Motor neuron (in vitro differentiated cells): ENCODE results near the gene GRIK4. TPM values are rescaled to one million over a fixed set of nuclear protein-coding genes. Genes with fewer than 3 reads are reported as not detected.
A peak's percentile ranks its signal among the peaks of the same experiment; 100 is the strongest.

ENCODE experiments used
- ATAC-seq, 8 experiments: fragments of 200-7000 bp; cut with Tn5 transposase; replicated peaks in 6 of 8; 2 replicates each; pipeline ENCODE4 v1.8.0; 2021; ENCODE audit warnings: mild to moderate bottlenecking in 8 of 8, moderate library complexity in 8 of 8
- H3K27ac ChIP-seq, 2 donors: fragments of 250-450 bp; sonication (Bioruptor Pico); 2 replicates each; pipeline ENCODE4 v1.9.0; 2021; ENCODE audit warnings: antibody characterized with exemption in 2 of 2, mild to moderate bottlenecking in 2 of 2, moderate library complexity in 1 of 2
- H3K4me1 ChIP-seq, 2 donors: fragments of 250-450 bp; sonication (Bioruptor Pico); replicated peaks in 1 of 2; 2 replicates each; pipeline ENCODE4 v1.6.1; 2021; ENCODE audit warnings: antibody characterized with exemption in 2 of 2, mild to moderate bottlenecking in 2 of 2, moderate library complexity in 1 of 2
- H3K4me3 ChIP-seq, 5 donors: fragments of 250-450 bp; sonication (Bioruptor Pico); 2 replicates each; pipeline ENCODE4 v1.9.0; 2021; ENCODE audit warnings: antibody characterized with exemption in 5 of 5, mild to moderate bottlenecking in 5 of 5, moderate library complexity in 4 of 5
- WGBS, 10 experiments: fragments of 450-650 bp; shearing (Covaris generic); methylation state at CpG; one replicate each; pipeline ENCODE4 v1.0.0; 2022; 5-methylcytosine and 5-hydroxymethylcytosine counted together
- in situ Hi-C, 9 experiments: fragments of 400-800 bp; cut with MboI; loops; one replicate each; pipeline ENCODE4 v1.15.0; 2021; ENCODE audit warnings: low sequenced_read_pairs in 9 of 9, low pct_unique_long_range_greater_than_20kb in 2 of 9; ENCODE audit not compliant: unreplicated experiment in 9 of 9
- total RNA-seq, 8 experiments: library from RNA; unstranded; fragments of 300-600 nt; gene quantifications; 2 replicates each; pipeline versions ENCODE4 v1.2.3 to v1.2.4, GENCODE V29; 2022

GRIK4 gene
- total RNA-seq, 8 experiments from 2014 or later: 0.75 to 11.1 (median 1.7) TPM

DNA sequence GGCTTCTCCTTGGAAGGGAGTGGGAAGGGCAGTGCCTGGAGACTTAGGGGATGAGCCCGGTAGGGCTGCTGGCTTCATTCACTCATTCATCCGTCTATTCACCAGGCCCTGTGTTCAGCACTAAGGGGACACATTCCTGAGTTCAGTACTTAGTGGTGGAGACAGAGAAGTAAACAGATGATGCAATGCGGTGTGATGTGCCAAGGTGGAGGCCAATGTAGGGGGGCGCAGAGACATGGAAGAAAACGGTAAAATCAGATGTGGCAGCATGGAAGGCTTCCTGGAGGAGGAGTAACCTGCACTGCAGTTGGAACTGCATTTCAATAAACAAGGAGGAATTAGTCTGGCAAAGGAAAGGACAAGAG lies 21.3 kb downstream of the GRIK4 start:
- in situ Hi-C loops: no loop called here
- Histone ChIP-seq H3K4me3 (no peak overlapping the region), H3K4me1 (peaks cover 9 to 15% of the 10 kb centered on the region in 2 donors), H3K27ac (no peak overlapping the region)
- ATAC-seq: peak in 7 of 8 experiments; percentile 11 to 72 (median 64)
- WGBS, 10 experiments: 0 to 100% (median 62%) methylated on average over 1 to 4 of the region's 5 CpGs; no CpG with 5 or more reads in 1 of the 10 experiments

DNA sequence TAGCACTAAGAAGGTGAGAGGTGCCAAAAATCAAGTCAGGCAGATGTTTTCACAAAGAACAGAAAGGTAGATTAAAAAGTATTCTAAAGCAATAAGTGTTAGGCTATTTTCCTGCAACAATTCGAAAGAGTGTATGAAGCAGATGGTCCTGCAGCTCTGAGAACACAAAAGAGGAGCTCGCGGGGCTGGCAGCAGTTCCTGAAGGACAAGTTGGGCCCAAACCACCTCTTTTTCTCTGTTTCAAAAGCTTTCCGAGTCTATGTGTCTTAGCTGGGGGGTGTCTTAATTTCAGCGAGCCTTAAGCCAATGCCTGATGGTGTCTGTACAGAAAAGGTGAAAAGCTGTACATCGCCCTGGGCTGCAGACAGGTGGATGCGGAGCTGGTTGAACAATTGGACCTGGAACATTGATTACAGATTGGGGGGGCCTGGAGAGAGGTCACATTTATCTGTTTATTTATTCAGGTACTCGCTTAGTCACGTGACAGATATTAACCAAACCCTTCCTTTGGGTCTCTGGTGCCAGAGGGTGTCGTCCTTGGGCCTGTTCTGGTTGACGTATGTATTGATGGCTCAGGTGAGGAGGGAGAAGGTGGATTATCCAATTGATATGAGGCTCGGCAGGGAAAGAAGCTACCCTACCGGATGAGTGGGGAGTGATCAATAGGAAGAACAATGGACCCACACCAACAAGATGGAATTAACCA lies 24.7 kb downstream of the GRIK4 start:
- WGBS, 10 experiments: 52 to 100% (median 88%) methylated on average over 1 to 11 of the region's 13 CpGs
- in situ Hi-C loops: no loop called here
- H3K27ac ChIP-seq: no peak overlapping the region
- H3K4me3 ChIP-seq: no peak overlapping the region
- ATAC-seq: no peak
- H3K4me1 ChIP-seq: peaks cover 12 to 17% of the 10 kb centered on the region in 2 donors

DNA sequence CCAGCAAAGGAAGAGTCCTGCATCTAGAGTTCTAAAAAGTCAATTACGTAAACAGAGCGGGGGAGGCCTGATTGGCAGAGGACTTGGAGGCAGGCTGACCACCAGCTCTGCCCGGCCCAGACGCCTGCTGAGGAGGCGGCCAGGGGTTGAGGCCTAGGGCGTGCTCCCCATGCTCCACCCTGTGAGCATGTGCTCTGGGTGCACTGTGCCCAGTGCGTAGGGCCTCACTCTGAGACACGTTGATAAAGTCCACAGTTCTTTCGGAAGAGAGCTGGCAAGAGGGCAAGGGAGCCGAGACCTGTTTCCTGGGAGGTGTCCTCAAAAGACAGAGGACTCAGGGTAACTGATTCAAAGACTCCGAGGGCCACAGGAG lies 25.2 kb downstream of the GRIK4 start:
- Histone ChIP-seq H3K4me3 (no peak overlapping the region), H3K27ac (no peak overlapping the region), H3K4me1 (peaks cover 12 to 15% of the 10 kb centered on the region in 2 donors)
- no peak for ATAC-seq
- WGBS, 10 experiments: 62 to 100% (median 84%) methylated on average over 1 to 4 of the region's 11 CpGs; no CpG with 5 or more reads in 2 of the 10 experiments
- in situ Hi-C loops: no loop called here

DNA sequence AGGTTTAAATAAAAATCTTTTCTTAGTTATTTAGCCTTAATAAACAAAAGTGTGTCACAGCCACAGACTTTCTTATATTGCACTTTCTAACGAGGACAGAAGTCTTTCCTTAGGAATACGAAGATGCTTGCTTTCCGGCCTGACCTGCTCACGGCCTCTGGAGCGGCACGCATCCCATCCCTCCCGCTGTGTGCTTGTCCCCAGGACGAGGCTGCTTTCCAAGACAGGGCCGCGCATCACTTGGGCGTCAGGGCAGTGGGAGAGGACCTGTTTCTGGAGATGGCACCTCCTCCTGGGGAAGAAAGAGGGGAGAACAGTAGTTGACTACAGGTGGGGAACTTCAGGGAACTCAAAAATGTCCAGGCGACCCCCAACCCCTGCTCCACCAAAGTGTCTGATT lies 26.4 kb downstream of the GRIK4 start:
- 40 to 84% (median 63%) methylated on average over 1 to 11 of the region's 12 CpGs; no CpG with 5 or more reads in 3 of the 10 experiments for WGBS, 10 experiments
- no peak for ATAC-seq
- in situ Hi-C loops: no loop called here
- no peak overlapping the region for H3K4me3 ChIP-seq
- H3K4me1 ChIP-seq: peaks cover 3 to 5% of the 10 kb centered on the region in 2 donors
- H3K27ac ChIP-seq: no peak overlapping the region

DNA sequence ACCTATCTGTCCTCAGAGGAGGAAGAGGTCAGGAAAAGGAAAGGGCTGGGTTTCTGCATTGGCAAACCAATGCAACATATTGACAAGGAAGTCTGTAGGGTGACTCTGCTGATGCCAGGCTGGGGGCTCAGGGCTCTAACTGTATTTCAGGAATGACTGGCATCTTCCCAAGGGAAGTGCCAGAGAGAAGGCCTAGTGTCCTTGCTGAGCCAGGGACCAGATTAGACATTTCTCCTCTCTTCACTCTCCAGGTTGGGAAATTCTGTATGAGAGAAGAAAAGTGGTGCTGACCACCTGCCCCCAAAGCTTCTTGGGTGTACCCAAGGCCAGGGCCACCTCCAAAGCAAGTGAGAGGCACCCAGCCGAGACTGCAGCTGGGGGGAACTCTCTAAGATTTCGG lies 27.2 kb downstream of the GRIK4 start:
- in situ Hi-C loops: no loop called here
- Histone ChIP-seq H3K4me1 (peaks cover 3 to 5% of the 10 kb centered on the region in 2 donors), H3K4me3 (no peak overlapping the region), H3K27ac (no peak overlapping the region)
- WGBS, 10 experiments: 50 to 60% (median 50%) methylated on average over 1 of the region's 2 CpGs; no CpG with 5 or more reads in 7 of the 10 experiments
- ATAC-seq: no peak

DNA sequence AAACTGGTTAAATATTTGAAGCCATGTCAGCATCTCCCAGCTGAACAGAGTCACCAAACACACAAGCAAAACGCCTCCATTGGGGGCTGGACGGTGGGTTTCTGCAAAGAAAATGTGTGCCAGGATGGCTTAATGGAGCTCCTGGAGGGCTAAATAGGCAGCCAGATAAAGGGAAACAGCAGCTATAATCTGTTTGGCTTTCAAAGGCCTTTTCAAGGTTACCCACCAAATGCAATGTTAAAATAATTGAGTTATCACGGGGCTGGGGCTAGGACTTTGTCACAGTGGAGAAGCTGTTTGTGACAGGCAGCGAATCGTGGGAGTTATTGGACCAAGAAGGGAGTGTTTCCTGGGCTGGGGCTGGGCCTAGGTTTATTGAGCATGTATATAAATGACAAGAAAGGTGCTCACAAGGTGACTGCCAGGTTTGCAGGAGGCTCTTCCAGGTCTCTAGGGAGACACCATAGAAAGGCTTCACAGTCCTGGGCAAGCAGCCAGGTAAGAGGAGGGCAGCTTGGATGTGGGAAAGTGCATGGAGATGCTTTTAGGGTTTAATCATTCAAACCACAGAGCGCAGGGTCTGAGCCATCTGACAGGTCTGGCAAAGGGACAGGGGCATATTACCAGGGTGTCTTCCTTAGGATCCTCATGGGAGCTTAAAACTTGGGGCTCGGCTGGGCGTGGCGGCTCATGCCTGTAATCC lies 28.3 kb downstream of the GRIK4 start:
- H3K27ac ChIP-seq: no peak overlapping the region
- 55 to 90% (median 77%) methylated on average over 1 to 8 of the region's 9 CpGs for WGBS, 10 experiments
- H3K4me3 ChIP-seq: no peak overlapping the region
- no peak for ATAC-seq
- in situ Hi-C loops: no loop called here
- H3K4me1 ChIP-seq: peaks cover 3 to 5% of the 10 kb centered on the region in 2 donors

DNA sequence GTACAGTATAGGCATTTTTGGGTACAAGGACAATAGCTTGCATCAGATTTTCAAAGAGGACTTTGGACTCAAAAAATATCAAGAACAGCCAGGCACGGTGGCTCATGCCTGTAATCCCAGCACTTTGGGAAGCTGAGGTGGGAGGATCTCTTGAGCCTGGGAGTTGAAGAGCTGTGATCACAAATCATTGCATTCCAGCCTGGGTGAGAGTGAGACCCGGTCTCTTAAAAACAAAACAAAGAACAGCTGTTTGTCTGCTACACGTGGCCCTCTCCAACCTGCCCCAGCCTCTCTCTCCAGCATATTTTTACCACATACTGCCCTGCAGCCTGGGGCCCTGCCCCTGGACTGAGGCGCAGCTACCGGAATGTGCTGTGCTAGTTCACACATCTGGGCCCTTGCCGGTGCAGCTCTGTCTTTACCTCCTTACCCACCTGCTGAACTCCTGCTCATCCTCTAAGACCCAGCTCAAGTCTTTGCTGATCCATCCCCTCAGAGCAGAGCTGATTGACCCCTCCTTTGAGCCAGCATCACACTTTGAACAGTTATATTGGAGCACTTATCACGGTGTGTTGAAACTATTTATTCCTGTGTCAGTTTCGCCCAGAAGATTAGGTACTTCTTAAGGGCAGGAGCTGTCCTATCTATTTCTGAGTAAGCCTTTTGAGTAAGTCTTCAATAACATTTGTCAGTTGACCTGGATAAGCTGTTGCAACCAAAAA lies 29.4 kb downstream of the GRIK4 start:
- Histone ChIP-seq H3K4me1 (peaks cover 3 to 5% of the 10 kb centered on the region in 2 donors), H3K27ac (no peak overlapping the region), H3K4me3 (no peak overlapping the region)
- peak in 7 of 8 experiments; percentile 29 to 78 (median 59) for ATAC-seq
- WGBS, 10 experiments: 20 to 85% (median 53%) methylated on average over 1 to 6 of the region's 8 CpGs; no CpG with 5 or more reads in 2 of the 10 experiments
- in situ Hi-C loops: no loop called here

DNA sequence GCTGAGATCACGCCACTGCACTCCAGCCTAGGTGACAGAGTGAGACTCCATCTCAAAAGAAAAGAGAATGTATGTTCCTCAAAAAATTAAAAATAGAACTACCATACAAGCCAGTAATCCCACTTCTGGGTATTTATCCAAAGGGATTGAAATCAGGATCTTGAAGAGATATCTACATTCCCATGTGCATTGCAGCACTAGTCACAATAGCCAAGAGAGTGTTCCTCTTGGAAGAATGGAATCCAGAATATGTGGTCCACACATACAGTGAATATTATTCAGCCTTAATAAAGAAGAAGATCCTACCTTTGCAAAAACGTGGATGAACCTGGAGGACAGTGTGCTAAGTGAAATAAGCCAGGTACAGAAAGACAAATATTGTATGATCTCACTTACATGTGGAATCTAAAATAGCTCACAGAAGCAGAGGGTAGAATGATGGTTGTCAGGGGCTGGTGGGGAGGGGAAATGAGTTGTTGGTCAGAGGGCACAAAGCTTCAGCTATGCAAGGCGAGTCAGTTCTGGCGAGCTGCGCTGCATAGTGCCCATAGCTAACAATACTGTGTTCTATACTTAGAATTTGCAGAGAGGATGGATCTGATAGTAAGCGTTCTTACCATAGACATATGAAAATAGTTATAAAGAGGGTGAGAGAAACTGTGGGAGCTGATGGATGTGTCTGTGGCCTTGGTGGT lies 32.1 kb downstream of the GRIK4 start:
- Histone ChIP-seq H3K27ac (no peak overlapping the region), H3K4me3 (no peak overlapping the region), H3K4me1 (peaks cover 23 to 27% of the 10 kb centered on the region in 2 donors)
- ATAC-seq: no peak
- 65 to 94% (median 85%) methylated on average over 1 to 6 of the region's 6 CpGs for WGBS, 10 experiments
- in situ Hi-C loops: no loop called here

DNA sequence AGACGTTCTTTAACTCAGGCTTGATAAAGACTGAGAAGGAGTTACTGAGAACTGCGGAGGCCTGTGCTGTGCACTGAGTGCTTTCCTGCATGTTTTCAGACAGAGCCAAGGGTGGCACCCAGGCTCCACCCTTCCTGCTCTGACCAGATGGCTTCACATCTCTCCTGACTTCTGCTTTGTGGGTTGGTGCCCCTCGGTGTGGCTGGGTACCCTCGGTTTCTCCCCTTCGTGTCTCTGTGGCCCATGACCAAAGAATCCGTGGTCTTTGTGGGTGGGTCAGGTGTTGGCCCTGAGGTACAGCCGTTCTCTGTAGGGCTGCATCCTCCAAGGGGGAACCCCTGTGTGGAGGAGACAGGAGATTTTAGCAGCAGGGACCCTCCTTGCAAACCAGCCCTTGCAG lies 34.3 kb downstream of the GRIK4 start:
- H3K4me1 ChIP-seq: peaks cover 42 to 46% of the 10 kb centered on the region in 2 donors
- no peak overlapping the region for H3K4me3 ChIP-seq
- 29 to 100% (median 55%) methylated on average over 1 to 3 of the region's 7 CpGs; no CpG with 5 or more reads in 4 of the 10 experiments for WGBS, 10 experiments
- no peak overlapping the region for H3K27ac ChIP-seq
- in situ Hi-C loops: no loop called here
- no peak for ATAC-seq

DNA sequence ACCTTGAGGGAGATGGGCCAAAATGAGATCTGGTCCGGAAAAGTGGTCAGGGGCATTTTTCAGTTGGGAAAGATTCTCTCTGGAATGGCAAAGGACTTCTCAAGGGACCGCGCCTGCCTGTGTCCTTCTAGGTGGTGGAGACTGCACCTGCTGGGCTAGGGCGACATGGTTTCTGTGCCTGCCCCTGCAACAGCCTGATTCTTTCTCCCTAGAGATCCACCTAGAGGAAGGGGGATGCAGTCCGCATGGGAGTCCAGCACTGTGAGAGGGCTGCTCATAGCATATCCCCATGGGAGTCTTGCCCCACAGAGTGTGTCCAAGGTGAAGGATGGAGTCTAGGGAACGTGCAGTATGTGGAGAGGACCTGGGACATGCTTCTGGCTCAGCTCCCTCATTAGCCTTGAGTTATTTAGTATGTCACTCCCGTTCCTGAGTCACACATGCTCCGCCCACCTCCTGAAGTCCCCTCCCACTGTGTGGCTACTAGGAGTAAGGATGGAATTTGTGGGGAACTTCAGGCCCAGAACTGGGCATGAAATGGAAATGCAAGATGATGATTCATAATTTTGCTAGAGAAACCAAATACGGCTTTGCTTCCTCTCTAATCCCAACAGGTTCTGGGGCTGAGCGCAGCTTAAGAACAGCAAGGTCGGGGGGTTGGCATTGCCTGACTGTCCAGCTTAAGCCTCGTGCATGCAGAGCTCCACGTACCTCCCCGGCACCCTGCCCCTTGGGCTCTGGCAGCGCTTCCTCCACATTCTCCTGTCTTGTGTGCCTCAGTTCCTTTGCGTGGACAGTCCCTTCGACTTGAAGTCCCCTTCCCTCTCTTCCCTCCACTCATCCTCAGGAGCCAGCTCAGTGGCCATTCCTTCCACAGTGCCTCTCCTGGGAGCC lies 35.0 kb downstream of the GRIK4 start:
- H3K4me1 ChIP-seq: peaks cover 44 to 46% of the 10 kb centered on the region in 2 donors
- 25 to 88% (median 73%) methylated on average over 1 to 8 of the region's 17 CpGs; no CpG with 5 or more reads in 3 of the 10 experiments for WGBS, 10 experiments
- peak; percentile 55 to 68 (median 62) for ATAC-seq
- no peak overlapping the region for H3K4me3 ChIP-seq
- in situ Hi-C loops: no loop called here
- H3K27ac ChIP-seq: no peak overlapping the region

DNA sequence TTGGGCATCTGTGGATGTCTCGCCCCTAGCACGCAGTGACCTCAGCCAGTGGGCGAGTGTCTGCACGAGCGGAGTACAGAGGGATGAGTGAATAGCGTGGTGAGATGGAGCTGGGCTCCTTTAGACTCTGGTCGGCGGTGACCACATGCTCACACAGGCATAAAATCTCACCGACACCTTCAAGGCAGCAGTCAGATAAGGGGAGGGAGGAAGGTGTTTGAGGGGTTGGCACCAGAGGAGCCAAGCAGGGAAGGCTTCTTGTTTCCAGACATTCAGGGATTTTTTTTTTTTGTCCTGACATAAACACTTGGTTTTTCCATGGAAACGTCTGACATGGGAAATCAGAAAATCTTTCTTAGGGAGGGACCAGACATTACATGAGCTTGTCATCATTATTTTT lies 35.8 kb downstream of the GRIK4 start:
- no peak overlapping the region for H3K27ac ChIP-seq
- peak in 4 of 8 experiments; percentile 0 to 25 (median 0) for ATAC-seq

More for the DNA sequence above, 35.8 kb downstream of the GRIK4 start:
- in situ Hi-C loops: no loop called here
- no peak overlapping the region for H3K4me3 ChIP-seq
- peaks cover 44 to 46% of the 10 kb centered on the region in 2 donors for H3K4me1 ChIP-seq
- WGBS, 10 experiments: 0 to 80% (median 27%) methylated on average over 1 to 10 of the region's 10 CpGs
